ENCODE measurements around the gene DNAJC30. TPM values are rescaled to one million over a fixed set of nuclear protein-coding genes. Genes with fewer than 3 reads are reported as not detected.

The DNAJC30 gene
- total and polyA plus RNA-seq, 11 donors, result 6.8 to 21.1 (median 14.0) TPM

GRCh38 chr7:73705551-73705920 lies 22.3 kb upstream of the DNAJC30 start:
- Histone ChIP-seq H3K4me1 (peaks cover 0 to 6% (median 0%) of the 10 kb centered on the region in 12 donors), H3K9me3 (no peaks in the 10 kb centered on the region), H3K27ac (peak overlapping the region in 1 of 12 donors; percentile 55), H3K4me3 (no peak overlapping the region), H3K27me3 (no peaks in the 10 kb centered on the region), H3K36me3 (peaks cover 0 to 3% (median 0%) of the 10 kb centered on the region in 9 donors)
- intact Hi-C loops (cut with DNase I), result no loop called here
- 89 to 93% (median 91%) methylated on average over 9 to 10 of the region's 10 CpGs for WGBS, 4 donors
- TF ChIP-seq POLR2A (IDR thresholded peaks at IDR 0.05) (no peak), CTCF (IDR thresholded peaks at IDR 0.05) (no peak)
- ATAC-seq (no peak), DNase-seq (peak in 1 of 5 donors; percentile 44)

GRCh38 chr7:73704640-73705550 lies 21.6 kb upstream of the DNAJC30 start:
- Histone ChIP-seq H3K27ac (peak overlapping the region in 1 of 12 donors; percentile 55), H3K4me3 (no peak overlapping the region), H3K4me1 (peaks cover 0 to 6% (median 0%) of the 10 kb centered on the region in 12 donors), H3K36me3 (peaks cover 0 to 7% (median 0%) of the 10 kb centered on the region in 9 donors), H3K27me3 (no peaks in the 10 kb centered on the region), H3K9me3 (no peaks in the 10 kb centered on the region)
- 81 to 90% (median 84%) methylated on average over 16 to 23 of the region's 23 CpGs for WGBS, 4 donors
- TF ChIP-seq POLR2A (IDR thresholded peaks at IDR 0.05), result no peak
- no peak for TF ChIP-seq CTCF (IDR thresholded peaks at IDR 0.05)
- intact Hi-C loops (cut with DNase I), result no loop called here
- DNase-seq, result peak in 1 of 5 donors; percentile 45
- no peak for ATAC-seq

GRCh38 chr7:73703757-73704639 lies 20.7 kb upstream of the DNAJC30 start:
- H3K4me3 ChIP-seq, result peak overlapping the region in 6 of 12 donors; percentile 7 to 33 (median 20)
- H3K27me3 ChIP-seq, result no peaks in the 10 kb centered on the region
- H3K36me3 ChIP-seq, result peaks cover 0 to 16% (median 6%) of the 10 kb centered on the region in 9 donors
- peak in 3 of 4 donors; percentile 44 to 72 (median 51) for ATAC-seq
- peak in 2 of 5 donors; percentile 47 to 67 for DNase-seq
- intact Hi-C loops (cut with DNase I), result no loop called here
- 32 to 60% (median 46%) methylated on average over 20 to 45 of the region's 45 CpGs for WGBS, 4 donors
- H3K9me3 ChIP-seq, result no peaks in the 10 kb centered on the region
- peaks cover 0 to 6% (median 0%) of the 10 kb centered on the region in 12 donors for H3K4me1 ChIP-seq
- H3K27ac ChIP-seq, result peak overlapping the region in 1 of 12 donors; percentile 55
- no peak for TF ChIP-seq POLR2A (IDR thresholded peaks at IDR 0.05)
- TF ChIP-seq CTCF (IDR thresholded peaks at IDR 0.05), result no peak
